H1 (cell line): Measurements from ENCODE around the gene OLR1. TPM values are rescaled to one million over a fixed set of nuclear protein-coding genes. Genes with fewer than 3 reads are reported as not detected.

ENCODE experiments used
- CTCF ChIA-PET: fragments of 300-600 bp; sonication (Branson Sonifier 250); formaldehyde crosslinking; loops from one replicate; lab custom pipeline; 2021; ENCODE audit not compliant: partially characterized antibody; lab: Charles Lee
- POLR2A ChIA-PET: fragments of 300-600 bp; sonication (Branson Sonifier 250); formaldehyde crosslinking; loops from one replicate; lab custom pipeline; 2021; ENCODE audit warnings: inconsistent platforms; ENCODE audit not compliant: partially characterized antibody; lab: Charles Lee
- DNase-seq, 2 experiments: peaks; one replicate each; pipeline versions ENCODE4 v3.0.0 to v3.0.0-alpha.2; 2010 to 2022; ENCODE audit warnings: low spot score in 2 of 2, low read depth in 1 of 2, mixed read lengths in 1 of 2
- FAIRE-seq: peaks from 2 replicates; lab custom pipeline; 2011; peaks lifted over from hg19 to GRCh38; lab: Jason Lieb, UNC
- H2AFZ ChIP-seq: 2 replicates; pipeline ENCODE4 v1.8.1; 2012; ENCODE audit warnings: low read length, inconsistent platforms
- H2AK5ac ChIP-seq: 2 replicates; pipeline ENCODE4 v1.6.1; 2013; ENCODE audit warnings: low read depth, low read length
- H2BK120ac ChIP-seq: replicated peaks from 2 replicates; pipeline ENCODE3; 2013; ENCODE audit warnings: low read depth, low read length, inconsistent platforms
- H2BK12ac ChIP-seq: 2 replicates; pipeline ENCODE4 v1.6.1; 2013; ENCODE audit warnings: low read depth, low read length
- H2BK15ac ChIP-seq: 2 replicates; pipeline ENCODE4 v1.6.1; 2013; ENCODE audit warnings: low read length
- H2BK20ac ChIP-seq: 2 replicates; pipeline ENCODE4 v1.6.1; 2013; ENCODE audit warnings: low read length
- H2BK5ac ChIP-seq: 2 replicates; pipeline ENCODE4 v1.6.1; 2013; ENCODE audit warnings: low read depth, low read length
- H3K14ac ChIP-seq: 2 replicates; pipeline ENCODE4 v1.6.1; 2013; ENCODE audit warnings: inconsistent platforms; ENCODE audit not compliant: insufficient read length
- H3K18ac ChIP-seq: 2 replicates; pipeline ENCODE4 v1.6.1; 2013; ENCODE audit warnings: low read length; ENCODE audit errors: extremely low read depth
- H3K23ac ChIP-seq: 2 replicates; pipeline ENCODE4 v1.6.1; 2013; ENCODE audit warnings: inconsistent platforms; ENCODE audit not compliant: insufficient read length
- H3K23me2 ChIP-seq: 2 replicates; pipeline ENCODE4 v1.6.1; 2013; ENCODE audit warnings: low read depth, low read length
- H3K27ac ChIP-seq: 2 replicates; pipeline ENCODE4 v1.6.1; 2011; ENCODE audit warnings: low read depth, low read length, inconsistent platforms
- H3K27me3 ChIP-seq, 4 experiments: replicated peaks in 1 of 4; 1 replicate in 1 of 4; 2 replicates in 3 of 4; pipeline versions ENCODE4 v1.6.1 to v1.8.1; 2011 to 2013; ENCODE audit warnings: low read length in 3 of 4, mild to moderate bottlenecking in 3 of 4, inconsistent platforms in 2 of 4, mixed read lengths in 2 of 4, moderate library complexity in 1 of 4; ENCODE audit not compliant: control insufficient read depth in 3 of 4, insufficient read depth in 3 of 4; ENCODE audit errors: extremely low read depth in 1 of 4
- H3K36me3 ChIP-seq, 4 experiments: 2 replicates each; pipeline versions ENCODE4 v1.6.1 to v1.8.1; 2011 to 2013; ENCODE audit warnings: mild to moderate bottlenecking in 4 of 4, low read length in 3 of 4, moderate library complexity in 2 of 4, control low read depth in 1 of 4, inconsistent platforms in 1 of 4; ENCODE audit not compliant: insufficient read depth in 4 of 4, control insufficient read depth in 2 of 4
- H3K4ac ChIP-seq: replicated peaks from 2 replicates; pipeline ENCODE3; 2013; ENCODE audit warnings: low read length, low read depth, mixed read lengths, inconsistent platforms; ENCODE audit not compliant: insufficient read length
- H3K4me1 ChIP-seq, 4 experiments: replicated peaks in 1 of 4; 1 replicate in 1 of 4; 2 replicates in 3 of 4; pipeline versions ENCODE4 v1.6.1 to v1.8.1; 2011 to 2013; ENCODE audit warnings: low read length in 3 of 4, inconsistent platforms in 2 of 4, mixed read lengths in 1 of 4; ENCODE audit not compliant: insufficient read depth in 4 of 4, control insufficient read depth in 3 of 4
- H3K4me2 ChIP-seq, 2 experiments: 2 replicates each; pipeline versions ENCODE4 v1.6.1 to v1.8.1; 2011 to 2013; ENCODE audit warnings: low read depth in 2 of 2, low read length in 2 of 2, control low read depth in 1 of 2, inconsistent platforms in 1 of 2, mild to moderate bottlenecking in 1 of 2; ENCODE audit not compliant: insufficient read depth in 1 of 2
- H3K4me3 ChIP-seq, 4 experiments: fragments of 200-600, 300-600 bp in 1 of 4; sonication (generic), shearing (Covaris generic), sonication (Bioruptor Twin) in 1 of 4; 2 replicates each; pipeline versions ENCODE4 v1.5.1 to v1.8.1; 2011 to 2016; ENCODE audit warnings: low read length in 4 of 4, low read depth in 3 of 4, control low read depth in 2 of 4, inconsistent platforms in 2 of 4, mild to moderate bottlenecking in 2 of 4, mixed read lengths in 1 of 4, moderate library complexity in 1 of 4; ENCODE audit not compliant: insufficient read depth in 2 of 4; ENCODE audit errors: extremely low read depth in 1 of 4
- H3K56ac ChIP-seq: replicated peaks from 2 replicates; pipeline ENCODE3; 2013; ENCODE audit warnings: low read depth, mild to moderate bottlenecking, mixed read lengths, low read length, inconsistent platforms; ENCODE audit not compliant: insufficient read length
- H3K79me1 ChIP-seq: 2 replicates; pipeline ENCODE4 v1.6.1; 2013; ENCODE audit warnings: low read depth, low read length, control low read depth
- H3K79me2 ChIP-seq, 2 experiments: 2 replicates each; pipeline versions ENCODE4 v1.6.1 to v1.8.1; 2012 to 2013; ENCODE audit warnings: low read length in 2 of 2, mild to moderate bottlenecking in 2 of 2, inconsistent platforms in 1 of 2; ENCODE audit not compliant: insufficient read depth in 2 of 2, control insufficient read depth in 1 of 2
- H3K9ac ChIP-seq, 4 experiments: replicated peaks in 1 of 4; 1 replicate in 1 of 4; 2 replicates in 3 of 4; pipeline versions ENCODE4 v1.6.1 to v1.8.1; 2011 to 2013; ENCODE audit warnings: low read depth in 3 of 4, low read length in 3 of 4, control low read depth in 2 of 4, mild to moderate bottlenecking in 2 of 4, moderate library complexity in 2 of 4, inconsistent platforms in 1 of 4; ENCODE audit errors: extremely low read depth in 1 of 4
- H3K9me3 ChIP-seq, 2 experiments: 2 replicates each; pipeline versions ENCODE4 v1.6.1 to v1.8.1; 2012 to 2013; ENCODE audit warnings: mild to moderate bottlenecking in 2 of 2, moderate library complexity in 2 of 2, control low read depth in 1 of 2, inconsistent platforms in 1 of 2, low read depth in 1 of 2, low read length in 1 of 2, mixed read lengths in 1 of 2; ENCODE audit not compliant: insufficient read depth in 2 of 2
- H4K20me1 ChIP-seq, 2 experiments: replicated peaks in 1 of 2; 2 replicates each; pipeline versions ENCODE3 to v1.8.1; 2011 to 2013; ENCODE audit warnings: inconsistent platforms in 2 of 2, low read length in 2 of 2, mild to moderate bottlenecking in 1 of 2; ENCODE audit not compliant: insufficient read depth in 2 of 2, control insufficient read depth in 1 of 2
- H4K5ac ChIP-seq: 2 replicates; pipeline ENCODE4 v1.6.1; 2013; ENCODE audit warnings: low read length, low read depth, mixed read lengths, inconsistent platforms; ENCODE audit not compliant: insufficient read length
- H4K8ac ChIP-seq: 2 replicates; pipeline ENCODE4 v1.8.0; 2013; ENCODE audit warnings: mild to moderate bottlenecking, moderate library complexity, low read length, inconsistent platforms; ENCODE audit not compliant: insufficient read depth; ENCODE audit errors: extremely low read depth
- H4K91ac ChIP-seq: replicated peaks from 2 replicates; pipeline ENCODE3; 2013; ENCODE audit warnings: low read length, mixed read lengths, inconsistent platforms; ENCODE audit not compliant: insufficient read length
- BACH1 ChIP-seq: IDR thresholded peaks from 2 replicates; pipeline ENCODE4 v1.6.1; 2012; ENCODE audit warnings: low read length, improper control_type of control experiment
- CEBPB ChIP-seq: IDR thresholded peaks from 2 replicates; pipeline ENCODE4 v1.6.1; 2012; ENCODE audit warnings: low read depth, low read length
- GABPA ChIP-seq: IDR thresholded peaks from 2 replicates; pipeline ENCODE4 v1.6.1; 2011; ENCODE audit warnings: mild to moderate bottlenecking, low read length, moderate library complexity, borderline replicate concordance; ENCODE audit not compliant: insufficient read depth
- HDAC2 ChIP-seq, 2 experiments: fragments of 300-600 bp in 1 of 2; sonication (generic) in 1 of 2; IDR thresholded peaks; 2 replicates each; pipeline ENCODE4 v1.6.1; 2011 to 2012; ENCODE audit warnings: low read depth in 2 of 2, low read length in 2 of 2, mild to moderate bottlenecking in 2 of 2, moderate library complexity in 2 of 2, borderline replicate concordance in 1 of 2, inconsistent platforms in 1 of 2
- JUN ChIP-seq: IDR thresholded peaks from 2 replicates; pipeline ENCODE4 v1.6.1; 2011; ENCODE audit warnings: low read depth, mild to moderate bottlenecking, improper control_type of control experiment, low read length
- KDM4A ChIP-seq: IDR thresholded peaks from one replicate; pipeline ENCODE4 v1.7.1; 2012; ENCODE audit warnings: low read depth, mild to moderate bottlenecking, moderate library complexity, low read length, inconsistent platforms; ENCODE audit not compliant: severe bottlenecking
- RAD21 ChIP-seq, 2 experiments: IDR thresholded peaks in 1 of 2; conservative IDR thresholded peaks in 1 of 2; 2 replicates each; pipeline ENCODE4 v1.6.1; 2011; ENCODE audit warnings: low read depth in 2 of 2, low read length in 2 of 2, improper control_type of control experiment in 1 of 2, inconsistent platforms in 1 of 2, mild to moderate bottlenecking in 1 of 2, moderate library complexity in 1 of 2
- RFX5 ChIP-seq: IDR thresholded peaks from 2 replicates; pipeline ENCODE4 v1.6.1; 2011; ENCODE audit warnings: low read depth, low read length, improper control_type of control experiment, borderline replicate concordance
- RNF2 ChIP-seq: fragments of 200-900, 300-1000 bp; sonication (generic); IDR thresholded peaks from 2 replicates; pipeline ENCODE4 v1.7.1; 2016; ENCODE audit warnings: borderline replicate concordance, low read depth, mild to moderate bottlenecking, antibody characterized with exemption, low read length; ENCODE audit not compliant: poor library complexity, severe bottlenecking; ENCODE audit errors: missing control alignments
- SIRT6 ChIP-seq: IDR thresholded peaks from one replicate; pipeline ENCODE4 v1.7.1; 2012; ENCODE audit warnings: low read length, inconsistent platforms
- TCF12 ChIP-seq: IDR thresholded peaks from 2 replicates; pipeline ENCODE4 v1.6.1; 2011; ENCODE audit warnings: low read depth, mild to moderate bottlenecking, low read length
- WGBS, 2 experiments: shearing (Covaris generic) in 1 of 2; methylation state at CpG; one replicate each; pipeline versions ENCODE4 v1.1.6 to v1.1.7; 2013 to 2015; ENCODE audit warnings: low lambda C conversion rate in 2 of 2, mixed read lengths in 2 of 2, inconsistent platforms in 1 of 2, low coverage in 1 of 2, missing lambda C conversion rate in 1 of 2; ENCODE audit not compliant: insufficient replicate concordance in 2 of 2, insufficient coverage in 1 of 2, insufficient read length in 1 of 2; ENCODE audit errors: extremely low coverage in 1 of 2, missing lambda C conversion rate in 1 of 2; 5-methylcytosine and 5-hydroxymethylcytosine counted together
- polyA plus RNA-seq, 7 experiments: library from polyadenylated mRNA; depleted of rRNA in 3 of 7; stranded (reverse) in 5 of 7; unstranded in 2 of 7; fragments of >200 nt in 5 of 7; fragments of 200-250 nt in 2 of 7; gene quantifications; 1 replicate in 5 of 7; 2 replicates in 1 of 7; 4 replicates in 1 of 7; pipeline versions ENCODE4 v1.2.1 to v1.2.3, GENCODE V29; 2011 to 2013; ENCODE audit warnings: missing spikeins in 2 of 7, mixed read lengths in 2 of 7
- total RNA-seq: library from RNA; stranded (reverse); fragmentation: NEBNext Ultra II Directional; extraction: Animal tissue kit (Norgen Biotek cat#: 25700); gene quantifications from 2 replicates; pipeline ENCODE4 v1.2.1, GENCODE V29; 2021

Gene OLR1
- total and polyA plus RNA-seq, 2 of the 8 experiments (the other 6 are each of a cell fraction or from before 2014, with no cell fraction given) = not detected

- no peaks in the 10 kb centered on the region for H3K9me3 ChIP-seq
- H3K36me3 ChIP-seq = peaks cover 0 to 8% (median 3%) of the 10 kb centered on the region in 4 experiments; a peak in 6 of 8 replicates
- ChIA-PET POLR2A (interaction anchor here (1.2 to 3.1 kb wide), 3 partner anchors 9 to 503 kb away, joined by 3 to 14 read pairs (median 13); no protein-coding TSS in a partner anchor), CTCF (interaction anchor here (1.5 to 2.2 kb wide), 2 partner anchors 21 to 62 kb away, joined by 7 to 8 read pairs; no protein-coding TSS in a partner anchor)
- FAIRE-seq = no peak
- no peak overlapping the region for H2BK120ac ChIP-seq
- H3K56ac ChIP-seq = no peak overlapping the region
- H4K5ac ChIP-seq = no peak overlapping the region
- no peak overlapping the region for H3K23ac ChIP-seq
- 86% methylated on average over 3 of the region's 3 CpGs; no CpG with 5 or more reads in 1 of the 2 experiments for WGBS, 2 experiments
- no peak for DNase-seq
- no peaks in the 10 kb centered on the region for H4K20me1 ChIP-seq
- peaks cover 0 to 10% (median 3%) of the 10 kb centered on the region in 4 experiments; a peak in 5 of 7 replicates for H3K4me1 ChIP-seq
- no peak overlapping the region for H3K14ac ChIP-seq
- H4K91ac ChIP-seq = no peak overlapping the region
- no peak overlapping the region for H2BK20ac ChIP-seq
- no peak overlapping the region for H3K4ac ChIP-seq
- H2BK5ac ChIP-seq = no peak overlapping the region
- no peak overlapping the region for H2BK12ac ChIP-seq
- peak overlapping the region; percentile 72 to 94 for H3K4me2 ChIP-seq
- H3K9ac ChIP-seq = no peak overlapping the region; a peak in 1 of 7 replicates
- no peak overlapping the region for H4K8ac ChIP-seq
- no peak overlapping the region for H3K18ac ChIP-seq
- no peak overlapping the region for H3K27ac ChIP-seq
- peaks cover 8% of the 10 kb centered on the region for H3K23me2 ChIP-seq
- H3K79me2 ChIP-seq = peaks cover 0 to 38% of the 10 kb centered on the region in 2 experiments; a peak in 3 of 4 replicates
- no peaks in the 10 kb centered on the region for H3K27me3 ChIP-seq
- no peak overlapping the region for H2BK15ac ChIP-seq
- H3K79me1 ChIP-seq = peaks cover 2% of the 10 kb centered on the region; the same call in 1 of the 2 replicates
- H2AK5ac ChIP-seq = no peak overlapping the region
- H3K4me3 ChIP-seq = peak overlapping the region in 2 of 4 experiments; percentile 66 to 97; a peak in 5 of 8 replicates
- H2AFZ ChIP-seq = no peak overlapping the region
- TF ChIP-seq RFX5 (no peak), RNF2 (no peak), HDAC2 (IDR thresholded peaks at IDR 0.05; ENCODE audit: borderline replicate concordance in 1 of 2, low read depth in 2 of 2, low read length in 2 of 2) (no peak), JUN (no peak), RAD21 (IDR thresholded peaks at IDR 0.05 in 1 of 2, conservative IDR thresholded peaks at IDR 0.05 in 1 of 2; ENCODE audit: low read depth in 2 of 2, low read length in 2 of 2) (no peak), SIRT6 (no peak), TCF12 (no peak), BACH1 (no peak), CEBPB (no peak), KDM4A (no peak), GABPA (no peak)
Observed at GRCh38 chr12:10214895-10215267, 42.9 kb upstream of the OLR1 start.
